ENCODE measurements around the gene RPL13A. TPM values are rescaled to one million over a fixed set of nuclear protein-coding genes. Genes with fewer than 3 reads are reported as not detected.

Gene RPL13A
- total and polyA plus RNA-seq, 5 donors, result 1,392 to 1,753 (median 1,406) TPM

DNA sequence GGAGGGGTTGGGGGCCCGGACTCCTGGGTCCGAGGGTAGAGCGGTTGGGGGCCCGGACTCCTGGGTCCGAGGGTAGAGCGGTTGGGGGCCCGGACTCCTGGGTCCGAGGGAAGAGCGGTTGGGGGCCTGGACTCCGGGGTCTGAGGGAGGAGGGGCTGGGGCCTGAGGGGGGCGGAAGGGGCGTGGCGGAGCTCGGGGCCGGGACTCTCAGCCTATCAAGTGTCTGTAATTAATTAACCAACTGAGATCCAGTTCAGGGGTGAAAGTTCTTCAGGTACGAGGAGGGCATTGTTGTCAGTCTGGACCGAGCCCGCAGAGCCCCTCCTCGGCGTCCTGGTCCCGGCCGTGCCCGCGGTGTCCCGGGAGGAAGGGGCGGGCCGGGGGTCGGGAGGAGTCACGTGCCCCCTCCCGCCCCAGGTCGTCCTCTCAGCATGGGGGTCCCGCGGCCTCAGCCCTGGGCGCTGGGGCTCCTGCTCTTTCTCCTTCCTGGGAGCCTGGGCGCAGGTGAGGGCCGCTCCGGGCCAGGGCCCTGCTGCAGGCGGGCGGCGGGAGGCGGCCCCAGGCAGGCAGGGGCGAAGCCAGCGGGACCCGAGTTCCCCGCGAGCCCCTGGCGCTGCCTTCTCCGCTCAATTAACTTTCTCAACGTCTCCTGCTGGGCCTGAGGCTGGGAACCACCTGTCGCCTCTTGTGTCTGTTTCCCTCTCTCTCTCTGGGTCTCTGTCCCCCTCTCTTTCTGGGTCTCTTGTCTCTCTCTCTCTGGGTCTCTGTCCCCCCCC is 25.8 kb downstream of the RPL13A start:
- intact Hi-C loops (cut with DNase I), result loop anchor here in 1 of 4 donors (5.0 kb wide), 1 partner anchor 49 kb away; no protein-coding TSS in a partner anchor
- 2% methylated on average over 50 of the region's 50 CpGs for WGBS

GRCh38 chr19:49513746-49514118 is 26.3 kb downstream of the RPL13A start:
- 42% methylated on average over 12 of the region's 12 CpGs for WGBS
- H3K4me1 ChIP-seq (ENCODE audit: control insufficient read depth, insufficient read depth, low read length), result peaks cover 3% of the 10 kb centered on the region
- DNase-seq, result peak in 1 of 3 donors; percentile 62
- no peaks in the 10 kb centered on the region for H3K9me3 ChIP-seq (ENCODE audit: control insufficient read depth, low read length)
- intact Hi-C loops (cut with DNase I), result loop anchor here in 1 of 4 donors (5.0 kb wide), 1 partner anchor 49 kb away; no protein-coding TSS in a partner anchor
- no peaks in the 10 kb centered on the region for H3K27me3 ChIP-seq (ENCODE audit: control insufficient read depth, insufficient read depth)
- peak overlapping the region; percentile 17 for H3K27ac ChIP-seq (ENCODE audit: low read length)
- H3K4me3 ChIP-seq (ENCODE audit: low read length), result peak overlapping the region; percentile 78
- no peak for ATAC-seq

More for the DNA sequence above, 25.8 kb downstream of the RPL13A start:
- H3K4me1 ChIP-seq (ENCODE audit: control insufficient read depth, insufficient read depth, low read length), result peaks cover 3% of the 10 kb centered on the region
- peak overlapping the region; percentile 95 for H3K27ac ChIP-seq (ENCODE audit: low read length)
- peak overlapping the region; percentile 78 for H3K4me3 ChIP-seq (ENCODE audit: low read length)
- H3K9me3 ChIP-seq (ENCODE audit: control insufficient read depth, low read length), result no peaks in the 10 kb centered on the region
- DNase-seq (peak; percentile 73 to 90 (median 89)), ATAC-seq (peak; percentile 77 to 85)
- no peaks in the 10 kb centered on the region for H3K27me3 ChIP-seq (ENCODE audit: control insufficient read depth, insufficient read depth)

DNA sequence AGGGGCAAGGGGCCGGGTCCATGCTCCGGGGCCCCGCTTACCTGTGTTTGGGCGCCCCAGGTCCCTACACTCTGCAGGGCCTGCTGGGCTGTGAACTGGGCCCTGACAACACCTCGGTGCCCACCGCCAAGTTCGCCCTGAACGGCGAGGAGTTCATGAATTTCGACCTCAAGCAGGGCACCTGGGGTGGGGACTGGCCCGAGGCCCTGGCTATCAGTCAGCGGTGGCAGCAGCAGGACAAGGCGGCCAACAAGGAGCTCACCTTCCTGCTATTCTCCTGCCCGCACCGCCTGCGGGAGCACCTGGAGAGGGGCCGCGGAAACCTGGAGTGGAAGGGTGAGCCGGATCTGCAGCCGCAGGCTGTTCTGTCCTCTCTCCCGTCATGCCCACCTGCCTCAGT is 26.7 kb downstream of the RPL13A start:
- 84% methylated on average over 21 of the region's 21 CpGs for WGBS
- no peak for ATAC-seq
- DNase-seq, result peak in 1 of 3 donors; percentile 53
- intact Hi-C loops (cut with DNase I), result loop anchor here in 1 of 4 donors (5.0 kb wide), 1 partner anchor 48 kb away; no protein-coding TSS in a partner anchor
- H3K9me3 ChIP-seq (ENCODE audit: control insufficient read depth, low read length), result no peaks in the 10 kb centered on the region
- no peak overlapping the region for H3K27ac ChIP-seq (ENCODE audit: low read length)
- peaks cover 3% of the 10 kb centered on the region for H3K4me1 ChIP-seq (ENCODE audit: control insufficient read depth, insufficient read depth, low read length)
- H3K27me3 ChIP-seq (ENCODE audit: control insufficient read depth, insufficient read depth), result no peaks in the 10 kb centered on the region
- no peak overlapping the region for H3K4me3 ChIP-seq (ENCODE audit: low read length)

DNA sequence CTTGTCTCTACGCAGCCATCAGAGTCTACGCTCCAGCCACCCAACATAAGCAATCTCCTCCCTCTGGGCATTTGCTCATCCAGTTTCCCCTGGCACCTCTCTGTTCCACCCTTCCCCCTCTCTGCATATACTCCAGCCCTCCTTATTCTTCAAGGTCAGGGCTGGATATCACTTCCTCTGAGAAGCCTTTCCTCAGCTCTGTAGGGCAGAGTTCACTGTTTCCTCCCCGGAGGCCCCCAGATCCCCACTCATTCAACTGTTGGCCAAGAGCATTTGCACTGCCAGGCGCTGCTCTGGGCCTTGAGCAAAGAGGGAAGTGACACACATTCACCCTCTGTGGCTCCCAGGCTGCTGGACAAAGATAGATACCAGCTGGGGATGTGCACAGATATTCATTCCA is 28.4 kb downstream of the RPL13A start:
- Histone ChIP-seq H3K27me3 (ENCODE audit: control insufficient read depth, insufficient read depth) (no peaks in the 10 kb centered on the region), H3K4me1 (ENCODE audit: control insufficient read depth, insufficient read depth, low read length) (peaks cover 3% of the 10 kb centered on the region), H3K9me3 (ENCODE audit: control insufficient read depth, low read length) (no peaks in the 10 kb centered on the region), H3K4me3 (ENCODE audit: low read length) (no peak overlapping the region), H3K27ac (ENCODE audit: low read length) (peak overlapping the region; percentile 51)
- ATAC-seq, result peak; percentile 48 to 50
- WGBS, result 55% methylated on average over 4 of the region's 4 CpGs
- intact Hi-C loops (cut with DNase I), result no loop called here
- peak; percentile 58 to 83 (median 80) for DNase-seq

DNA sequence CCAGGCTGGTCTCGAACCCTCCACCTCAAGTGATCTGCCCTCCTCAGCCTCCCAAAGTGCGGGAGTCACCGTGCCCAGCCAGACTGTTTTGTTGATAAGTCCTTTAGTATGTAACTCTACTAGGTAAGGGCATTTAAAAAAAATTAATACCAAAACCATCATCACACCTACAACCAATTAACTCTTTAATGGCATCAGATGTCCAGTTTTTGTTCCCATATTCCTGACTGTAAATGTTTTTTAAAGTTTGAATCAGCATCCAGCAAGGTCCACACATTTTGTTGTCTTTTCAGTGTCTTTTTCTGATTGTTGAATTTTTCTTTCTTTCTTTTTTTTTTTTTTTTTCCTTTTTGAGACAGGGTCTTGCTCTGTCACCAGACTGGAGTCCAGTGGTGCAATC is 30.6 kb downstream of the RPL13A start:
- intact Hi-C loops (cut with DNase I), result no loop called here
- Histone ChIP-seq H3K4me3 (ENCODE audit: low read length) (no peak overlapping the region), H3K4me1 (ENCODE audit: control insufficient read depth, insufficient read depth, low read length) (peaks cover 3% of the 10 kb centered on the region), H3K27me3 (ENCODE audit: control insufficient read depth, insufficient read depth) (no peaks in the 10 kb centered on the region), H3K9me3 (ENCODE audit: control insufficient read depth, low read length) (no peaks in the 10 kb centered on the region), H3K27ac (ENCODE audit: low read length) (no peak overlapping the region)
- WGBS, result 93% methylated on average over 3 of the region's 3 CpGs
- DNase-seq (no peak), ATAC-seq (no peak)

GRCh38 chr19:49520705-49521319 is 33.4 kb downstream of the RPL13A start:
- DNase-seq (peak in 2 of 3 donors; percentile 69 to 76), ATAC-seq (peak; percentile 41 to 44)
- Histone ChIP-seq H3K27me3 (ENCODE audit: control insufficient read depth, insufficient read depth) (no peaks in the 10 kb centered on the region), H3K4me3 (ENCODE audit: low read length) (no peak overlapping the region), H3K4me1 (ENCODE audit: control insufficient read depth, insufficient read depth, low read length) (no peaks in the 10 kb centered on the region), H3K9me3 (ENCODE audit: control insufficient read depth, low read length) (no peaks in the 10 kb centered on the region), H3K27ac (ENCODE audit: low read length) (peak overlapping the region; percentile 49)
- intact Hi-C loops (cut with DNase I), result no loop called here
- 82% methylated on average over 13 of the region's 13 CpGs for WGBS

DNA sequence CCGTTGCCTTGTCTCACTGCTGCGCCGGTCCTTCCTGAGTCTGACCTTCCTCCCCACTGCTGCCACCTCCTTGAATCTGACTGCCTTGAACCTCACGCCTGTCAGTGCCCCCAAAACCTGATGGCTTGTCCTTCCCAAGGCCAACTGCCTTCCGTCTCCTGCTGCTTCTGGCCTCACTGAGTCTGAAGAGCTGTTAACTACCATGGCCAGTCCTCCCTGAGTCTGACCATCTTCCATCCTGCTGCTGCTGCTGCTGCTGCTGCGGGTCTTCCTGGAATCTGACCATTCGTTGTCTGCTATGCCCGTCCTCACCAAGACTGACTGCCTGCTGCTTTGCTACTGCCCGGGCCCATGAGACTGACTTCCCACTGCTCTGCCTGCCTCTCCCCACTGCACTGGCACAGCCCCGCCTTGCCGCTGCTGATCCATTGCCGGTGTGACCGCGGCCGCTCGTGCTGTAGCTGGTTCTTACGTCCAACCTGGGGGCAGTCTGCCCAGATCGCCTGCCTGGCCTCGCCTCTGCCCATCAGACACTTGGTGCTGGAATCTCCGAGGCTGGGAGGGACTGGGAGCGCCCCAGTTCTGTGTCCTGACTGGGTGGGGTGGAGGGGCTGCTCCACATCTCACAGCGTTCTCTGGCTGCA is 37.5 kb downstream of the RPL13A start:
- no peak overlapping the region for H3K4me3 ChIP-seq (ENCODE audit: low read length)
- DNase-seq, result peak in 1 of 3 donors; percentile 46
- no peak overlapping the region for H3K27ac ChIP-seq (ENCODE audit: low read length)
- intact Hi-C loops (cut with DNase I), result no loop called here
- no peaks in the 10 kb centered on the region for H3K27me3 ChIP-seq (ENCODE audit: control insufficient read depth, insufficient read depth)
- WGBS, result 88% methylated on average over 22 of the region's 22 CpGs
- H3K4me1 ChIP-seq (ENCODE audit: control insufficient read depth, insufficient read depth, low read length), result no peaks in the 10 kb centered on the region
- no peaks in the 10 kb centered on the region for H3K9me3 ChIP-seq (ENCODE audit: control insufficient read depth, low read length)
- no peak for ATAC-seq

GRCh38 chr19:49528211-49528771 is 40.9 kb downstream of the RPL13A start:
- H3K27ac ChIP-seq (ENCODE audit: low read length), result no peak overlapping the region
- intact Hi-C loops (cut with DNase I), result no loop called here
- DNase-seq, result peak; percentile 52 to 76 (median 74)
- H3K4me1 ChIP-seq (ENCODE audit: control insufficient read depth, insufficient read depth, low read length), result no peaks in the 10 kb centered on the region
- H3K27me3 ChIP-seq (ENCODE audit: control insufficient read depth, insufficient read depth), result no peaks in the 10 kb centered on the region
- ATAC-seq, result peak; percentile 12 to 17
- no peaks in the 10 kb centered on the region for H3K9me3 ChIP-seq (ENCODE audit: control insufficient read depth, low read length)
- WGBS, result 41% methylated on average over 25 of the region's 25 CpGs
- H3K4me3 ChIP-seq (ENCODE audit: low read length), result peak overlapping the region; percentile 26

GRCh38 chr19:49530708-49531107 is 43.3 kb downstream of the RPL13A start:
- Histone ChIP-seq H3K4me3 (ENCODE audit: low read length) (no peak overlapping the region), H3K4me1 (ENCODE audit: control insufficient read depth, insufficient read depth, low read length) (no peaks in the 10 kb centered on the region), H3K27ac (ENCODE audit: low read length) (no peak overlapping the region), H3K9me3 (ENCODE audit: control insufficient read depth, low read length) (no peaks in the 10 kb centered on the region), H3K27me3 (ENCODE audit: control insufficient read depth, insufficient read depth) (no peaks in the 10 kb centered on the region)
- intact Hi-C loops (cut with DNase I), result no loop called here
- ATAC-seq (no peak), DNase-seq (peak in 1 of 3 donors; percentile 8)
- WGBS, result 96% methylated on average over 7 of the region's 7 CpGs

GRCh38 chr19:49533551-49534488 is 46.4 kb downstream of the RPL13A start:
- H3K27ac ChIP-seq (ENCODE audit: low read length), result no peak overlapping the region
- no peaks in the 10 kb centered on the region for H3K9me3 ChIP-seq (ENCODE audit: control insufficient read depth, low read length)
- peak overlapping the region; percentile 44 for H3K4me3 ChIP-seq (ENCODE audit: low read length)
- WGBS, result 7% methylated on average over 87 of the region's 87 CpGs
- DNase-seq (peak; percentile 80 to 92 (median 91)), ATAC-seq (peak; percentile 93 to 95)
- intact Hi-C loops (cut with DNase I), result no loop called here
- H3K4me1 ChIP-seq (ENCODE audit: control insufficient read depth, insufficient read depth, low read length), result no peaks in the 10 kb centered on the region
- H3K27me3 ChIP-seq (ENCODE audit: control insufficient read depth, insufficient read depth), result no peaks in the 10 kb centered on the region
